ENCODE measurements around the gene P4HA2. TPM values are rescaled to one million over a fixed set of nuclear protein-coding genes. Genes with fewer than 3 reads are reported as not detected.

P4HA2 gene
- total RNA-seq, 1 donor from 2014 or later, result 26.6 TPM

DNA sequence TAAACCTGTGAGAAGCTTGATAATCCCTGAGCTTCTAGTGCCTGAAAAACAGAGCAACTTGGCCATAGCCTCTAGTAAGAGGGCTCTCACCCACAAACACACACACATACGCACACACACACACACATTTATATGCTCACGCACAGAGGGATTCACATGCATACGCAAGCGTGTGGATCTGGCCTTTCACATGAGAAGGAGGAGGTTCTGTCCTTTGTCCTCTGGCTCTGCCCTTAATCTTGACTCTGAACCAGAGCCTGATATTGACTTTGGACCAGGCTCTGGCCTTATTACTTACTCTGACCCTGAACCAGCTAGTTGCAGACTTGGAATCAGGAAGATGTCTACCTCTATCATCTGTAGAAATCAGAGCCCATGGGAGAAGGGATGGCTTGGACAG, 10.0 kb upstream of the P4HA2 start:
- H3K4me3 Mint-ChIP-seq (ENCODE audit: unreplicated experiment), result no peak overlapping the region
- peaks cover 5% of the 10 kb centered on the region for H3K27me3 Mint-ChIP-seq (ENCODE audit: unreplicated experiment)
- no peaks in the 10 kb centered on the region for H3K4me1 Mint-ChIP-seq (ENCODE audit: low read depth, unreplicated experiment)
- H3K27ac Mint-ChIP-seq (ENCODE audit: unreplicated experiment), result no peak overlapping the region
- no peaks in the 10 kb centered on the region for H3K9me3 Mint-ChIP-seq (ENCODE audit: unreplicated experiment)
- H3K36me3 Mint-ChIP-seq (ENCODE audit: unreplicated experiment), result peaks cover 6% of the 10 kb centered on the region
- DNase-seq, result no peak
- TF ChIP-seq, protein P1, sequence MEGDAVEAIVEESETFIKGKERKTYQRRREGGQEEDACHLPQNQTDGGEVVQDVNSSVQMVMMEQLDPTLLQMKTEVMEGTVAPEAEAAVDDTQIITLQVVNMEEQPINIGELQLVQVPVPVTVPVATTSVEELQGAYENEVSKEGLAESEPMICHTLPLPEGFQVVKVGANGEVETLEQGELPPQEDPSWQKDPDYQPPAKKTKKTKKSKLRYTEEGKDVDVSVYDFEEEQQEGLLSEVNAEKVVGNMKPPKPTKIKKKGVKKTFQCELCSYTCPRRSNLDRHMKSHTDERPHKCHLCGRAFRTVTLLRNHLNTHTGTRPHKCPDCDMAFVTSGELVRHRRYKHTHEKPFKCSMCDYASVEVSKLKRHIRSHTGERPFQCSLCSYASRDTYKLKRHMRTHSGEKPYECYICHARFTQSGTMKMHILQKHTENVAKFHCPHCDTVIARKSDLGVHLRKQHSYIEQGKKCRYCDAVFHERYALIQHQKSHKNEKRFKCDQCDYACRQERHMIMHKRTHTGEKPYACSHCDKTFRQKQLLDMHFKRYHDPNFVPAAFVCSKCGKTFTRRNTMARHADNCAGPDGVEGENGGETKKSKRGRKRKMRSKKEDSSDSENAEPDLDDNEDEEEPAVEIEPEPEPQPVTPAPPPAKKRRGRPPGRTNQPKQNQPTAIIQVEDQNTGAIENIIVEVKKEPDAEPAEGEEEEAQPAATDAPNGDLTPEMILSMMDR (IDR thresholded peaks at IDR 0.05; ENCODE audit: partially characterized antibody, unreplicated experiment), result no peak

DNA sequence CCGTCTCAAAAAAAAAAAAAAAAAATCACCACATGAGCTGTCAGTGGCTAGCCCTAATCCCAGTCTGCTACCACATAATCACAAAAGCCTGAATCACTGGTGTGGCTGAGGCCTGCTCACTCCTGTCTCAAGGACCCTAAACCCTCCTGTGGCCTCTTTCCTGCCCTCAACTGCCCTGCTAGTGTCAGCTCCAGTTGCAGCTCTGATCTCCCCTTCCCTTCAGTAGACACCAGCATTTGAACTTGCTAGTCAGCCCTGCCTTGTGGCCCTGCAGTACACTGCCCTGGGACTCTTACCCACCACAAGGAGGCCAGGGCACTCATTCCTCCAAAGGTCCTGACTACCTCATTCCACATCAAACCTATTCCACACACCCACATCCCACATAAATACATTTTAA, 9.5 kb upstream of the P4HA2 start:
- Mint-ChIP-seq H3K27ac (ENCODE audit: unreplicated experiment) (no peak overlapping the region), H3K27me3 (ENCODE audit: unreplicated experiment) (peaks cover 5% of the 10 kb centered on the region)
- DNase-seq, result no peak

DNA sequence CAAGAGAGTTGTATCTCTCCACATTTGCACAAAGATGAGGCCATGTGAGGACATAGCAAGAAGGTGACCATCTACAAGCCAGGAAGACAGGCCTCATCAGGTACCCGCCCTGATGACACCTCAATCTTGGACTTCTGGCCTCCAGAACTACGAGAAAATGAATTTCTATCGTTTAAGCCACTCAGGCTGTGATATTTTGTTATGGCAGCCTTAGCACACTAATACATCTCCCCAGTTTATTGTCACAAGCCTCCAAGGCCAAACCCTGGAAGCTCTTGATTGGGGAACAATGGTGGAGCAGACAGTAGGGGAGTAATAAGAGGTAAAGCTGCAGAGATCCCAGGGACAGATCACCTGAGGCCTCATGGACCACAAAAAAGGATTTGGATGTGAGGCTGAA, 7.7 kb upstream of the P4HA2 start:
- H3K27me3 Mint-ChIP-seq (ENCODE audit: unreplicated experiment), result peaks cover 5% of the 10 kb centered on the region

More for the DNA sequence above, 9.5 kb upstream of the P4HA2 start:
- Mint-ChIP-seq H3K9me3 (ENCODE audit: unreplicated experiment) (no peaks in the 10 kb centered on the region), H3K4me1 (ENCODE audit: low read depth, unreplicated experiment) (no peaks in the 10 kb centered on the region), H3K4me3 (ENCODE audit: unreplicated experiment) (peak overlapping the region; percentile 25), H3K36me3 (ENCODE audit: unreplicated experiment) (peaks cover 3% of the 10 kb centered on the region)
- TF ChIP-seq, protein P1 (IDR thresholded peaks at IDR 0.05; ENCODE audit: partially characterized antibody, unreplicated experiment), result no peak

DNA sequence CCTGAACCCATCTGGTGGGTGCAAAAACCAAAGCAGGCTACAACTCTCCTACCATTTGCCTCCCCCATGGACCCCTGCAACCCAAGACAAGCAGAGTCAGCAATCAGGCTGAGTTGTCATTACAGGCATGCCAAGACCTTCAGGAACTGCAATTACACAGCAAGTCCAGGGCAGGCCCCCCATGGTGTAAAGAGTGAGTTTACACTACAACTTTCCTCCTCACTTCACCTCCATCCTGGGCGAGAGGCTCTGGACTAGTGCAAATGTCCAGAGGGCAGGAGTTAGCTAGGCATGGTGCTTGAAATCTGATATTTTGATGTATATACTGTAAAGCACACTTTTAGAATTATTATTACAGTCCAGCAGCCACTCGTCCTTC, 7.0 kb upstream of the P4HA2 start:
- no peak overlapping the region for H3K27ac Mint-ChIP-seq (ENCODE audit: unreplicated experiment)
- TF ChIP-seq, protein P1 (IDR thresholded peaks at IDR 0.05; ENCODE audit: partially characterized antibody, unreplicated experiment), result no peak
- peaks cover 2% of the 10 kb centered on the region for H3K9me3 Mint-ChIP-seq (ENCODE audit: unreplicated experiment)
- no peak overlapping the region for H3K4me3 Mint-ChIP-seq (ENCODE audit: unreplicated experiment)
- no peak for DNase-seq
- peaks cover 5% of the 10 kb centered on the region for H3K27me3 Mint-ChIP-seq (ENCODE audit: unreplicated experiment)
- no peaks in the 10 kb centered on the region for H3K4me1 Mint-ChIP-seq (ENCODE audit: low read depth, unreplicated experiment)
- peaks cover 4% of the 10 kb centered on the region for H3K36me3 Mint-ChIP-seq (ENCODE audit: unreplicated experiment)

More for the DNA sequence above, 7.7 kb upstream of the P4HA2 start:
- Mint-ChIP-seq H3K36me3 (ENCODE audit: unreplicated experiment) (peaks cover 4% of the 10 kb centered on the region), H3K27ac (ENCODE audit: unreplicated experiment) (no peak overlapping the region), H3K4me1 (ENCODE audit: low read depth, unreplicated experiment) (no peaks in the 10 kb centered on the region), H3K4me3 (ENCODE audit: unreplicated experiment) (no peak overlapping the region), H3K9me3 (ENCODE audit: unreplicated experiment) (peaks cover 2% of the 10 kb centered on the region)
- TF ChIP-seq, protein P1 (IDR thresholded peaks at IDR 0.05; ENCODE audit: partially characterized antibody, unreplicated experiment), result no peak
- no peak for DNase-seq

DNA sequence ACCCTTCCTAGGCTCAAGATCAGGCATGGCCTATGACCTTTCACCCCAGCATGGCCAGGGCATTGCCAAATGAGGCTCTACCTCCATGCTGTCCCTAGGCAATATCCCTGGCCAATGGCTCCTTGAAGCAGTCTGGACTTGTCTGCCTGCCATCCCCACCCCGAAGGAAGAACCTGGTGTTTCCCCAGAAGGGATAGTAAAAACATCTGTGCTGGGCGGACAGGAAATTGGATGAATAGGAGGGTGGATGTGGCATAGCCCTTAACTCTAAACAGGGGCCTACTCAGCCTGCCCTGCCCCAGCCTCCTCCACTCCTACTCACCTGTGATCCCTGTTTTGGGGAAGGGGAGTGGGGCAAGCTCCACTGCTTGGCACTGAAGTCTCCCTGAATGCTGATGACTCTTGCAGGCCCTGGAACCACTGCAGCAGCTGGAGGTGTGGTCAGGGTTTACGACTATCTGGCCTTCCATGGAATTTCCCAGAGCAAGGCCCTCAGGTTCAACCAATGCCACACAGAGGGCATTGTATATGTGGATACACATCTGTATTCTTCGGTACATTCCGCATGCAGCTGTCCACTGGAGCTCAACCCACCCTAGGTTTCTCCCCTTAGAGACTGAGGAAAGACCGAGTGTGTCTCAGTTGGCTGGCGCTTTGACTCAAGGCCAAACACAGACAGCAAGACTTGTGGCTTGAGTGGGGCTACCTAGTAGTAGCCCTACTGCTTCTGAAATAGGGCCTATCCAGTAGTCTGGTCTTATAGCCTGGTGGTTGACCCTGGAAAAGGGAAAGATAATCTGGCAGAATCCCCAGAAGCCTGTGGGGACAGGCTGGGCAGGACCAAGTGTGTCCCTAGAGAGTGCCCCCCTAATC, 6.4 kb upstream of the P4HA2 start:
- Mint-ChIP-seq H3K9me3 (ENCODE audit: unreplicated experiment) (peaks cover 2% of the 10 kb centered on the region), H3K27ac (ENCODE audit: unreplicated experiment) (no peak overlapping the region), H3K4me1 (ENCODE audit: low read depth, unreplicated experiment) (no peaks in the 10 kb centered on the region), H3K27me3 (ENCODE audit: unreplicated experiment) (peaks cover 3% of the 10 kb centered on the region), H3K4me3 (ENCODE audit: unreplicated experiment) (no peak overlapping the region), H3K36me3 (ENCODE audit: unreplicated experiment) (peaks cover 4% of the 10 kb centered on the region)
- DNase-seq, result no peak
- TF ChIP-seq, protein P1 (IDR thresholded peaks at IDR 0.05; ENCODE audit: partially characterized antibody, unreplicated experiment), result no peak
